GM18507 (cell line): ENCODE results near the gene PARM1.

Source experiments
- DNase-seq: peaks from one replicate; pipeline ENCODE4 v3.0.0; 2011; ENCODE audit warnings: low read depth; ENCODE audit not compliant: insufficient read length; ENCODE audit errors: extremely low spot score
- FAIRE-seq: peaks from 2 replicates; lab custom pipeline; 2011; peaks lifted over from hg19 to GRCh38; lab: Jason Lieb, UNC

Gene PARM1

GRCh38 chr4:74932832-74933561 is at the start of gene PARM1:
Gene PARM1 (plus strand): TSS chr4:74933116. CDS start chr4:74933328, 212 bp downstream.
- FAIRE-seq: peak; percentile 91

GRCh38 chr4:74884266-74884665 is 48.6 kb upstream of the PARM1 start:
- DNase-seq (no peak), FAIRE-seq (no peak)

More at GRCh38 chr4:74932832-74933561, at the start of gene PARM1:
- DNase-seq: peak; percentile 71

- DNase-seq: no peak
These were observed 46.4 kb upstream of the PARM1 start for GRCh38 chr4:74886484-74886883.

GRCh38 chr4:74890341-74890740 is 42.6 kb upstream of the PARM1 start:
- FAIRE-seq (no peak), DNase-seq (no peak)

More at GRCh38 chr4:74886484-74886883, 46.4 kb upstream of the PARM1 start:
- FAIRE-seq: peak; percentile 63

GRCh38 chr4:74891037-74891436 is 41.9 kb upstream of the PARM1 start:
- no peak for DNase-seq
- FAIRE-seq: no peak

- DNase-seq (no peak), FAIRE-seq (peak; percentile 18)
These were observed 39.7 kb upstream of the PARM1 start for GRCh38 chr4:74893171-74893570.

GRCh38 chr4:74896595-74896994 is 36.3 kb upstream of the PARM1 start:
- no peak for FAIRE-seq

GRCh38 chr4:74897386-74897785 is 35.5 kb upstream of the PARM1 start:
- DNase-seq (no peak), FAIRE-seq (no peak)

More at GRCh38 chr4:74896595-74896994, 36.3 kb upstream of the PARM1 start:
- DNase-seq: no peak

- FAIRE-seq (no peak), DNase-seq (no peak)
These were observed 32.1 kb upstream of the PARM1 start for GRCh38 chr4:74900862-74901261.

GRCh38 chr4:74904509-74905065 is 28.3 kb upstream of the PARM1 start:
- DNase-seq: no peak
- FAIRE-seq: no peak

GRCh38 chr4:74906771-74907170 is 26.1 kb upstream of the PARM1 start:
- FAIRE-seq: no peak
- DNase-seq: no peak

GRCh38 chr4:74919783-74920182 is 13.1 kb upstream of the PARM1 start:
- DNase-seq (no peak), FAIRE-seq (peak; percentile 72)

GRCh38 chr4:74920704-74921103 is 12.2 kb upstream of the PARM1 start:
- no peak for FAIRE-seq
- no peak for DNase-seq

GRCh38 chr4:74921490-74921889 is 11.4 kb upstream of the PARM1 start:
- no peak for DNase-seq
- FAIRE-seq: no peak

- no peak for FAIRE-seq
- DNase-seq: no peak
These were observed 6.9 kb upstream of the PARM1 start for GRCh38 chr4:74926007-74926406.

GRCh38 chr4:74930162-74930561 is 2.8 kb upstream of the PARM1 start:
- no peak for DNase-seq
- peak; percentile 85 for FAIRE-seq

GRCh38 chr4:74931376-74931775 is 1.5 kb upstream of the PARM1 start:
- DNase-seq: no peak
- no peak for FAIRE-seq

GRCh38 chr4:74932010-74932409 is 906 bp upstream of the PARM1 start:
- DNase-seq (no peak), FAIRE-seq (no peak)

- FAIRE-seq: no peak
- no peak for DNase-seq
These were observed 673 bp downstream of the PARM1 start for GRCh38 chr4:74933562-74934015.

- FAIRE-seq: peak; percentile 69
- DNase-seq: no peak
These were observed 1.3 kb downstream of the PARM1 start for GRCh38 chr4:74934016-74934831.
